NCI-H748 treated with DMSO at 0.1 percent for 48 hours (cell line): ENCODE data around the gene UNC5A.

Experiments
- DNase-seq: peaks from one replicate; lab custom pipeline; 2025; lab: John Stamatoyannopoulos, UW

UNC5A gene

DNA sequence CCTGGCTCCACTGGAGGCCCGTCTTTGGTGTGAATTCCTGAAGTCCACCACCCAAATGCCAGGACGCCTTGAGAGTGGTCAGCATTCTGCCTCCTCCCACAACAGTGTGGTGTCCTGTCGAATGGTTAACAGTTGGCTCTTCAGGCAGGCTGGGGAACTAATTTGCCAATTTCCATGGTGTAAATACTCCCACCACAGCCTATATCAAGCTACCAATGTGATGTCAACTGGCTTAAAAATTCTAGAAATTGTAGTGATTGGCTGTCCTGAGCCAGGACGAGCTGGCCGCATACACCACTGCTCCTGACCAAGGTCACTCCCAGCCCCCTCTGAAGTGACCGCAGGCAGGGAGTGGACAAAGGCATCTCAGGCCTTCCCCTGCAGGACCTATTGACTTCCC, 11.1 kb downstream of the UNC5A start:
- no peak for DNase-seq

DNA sequence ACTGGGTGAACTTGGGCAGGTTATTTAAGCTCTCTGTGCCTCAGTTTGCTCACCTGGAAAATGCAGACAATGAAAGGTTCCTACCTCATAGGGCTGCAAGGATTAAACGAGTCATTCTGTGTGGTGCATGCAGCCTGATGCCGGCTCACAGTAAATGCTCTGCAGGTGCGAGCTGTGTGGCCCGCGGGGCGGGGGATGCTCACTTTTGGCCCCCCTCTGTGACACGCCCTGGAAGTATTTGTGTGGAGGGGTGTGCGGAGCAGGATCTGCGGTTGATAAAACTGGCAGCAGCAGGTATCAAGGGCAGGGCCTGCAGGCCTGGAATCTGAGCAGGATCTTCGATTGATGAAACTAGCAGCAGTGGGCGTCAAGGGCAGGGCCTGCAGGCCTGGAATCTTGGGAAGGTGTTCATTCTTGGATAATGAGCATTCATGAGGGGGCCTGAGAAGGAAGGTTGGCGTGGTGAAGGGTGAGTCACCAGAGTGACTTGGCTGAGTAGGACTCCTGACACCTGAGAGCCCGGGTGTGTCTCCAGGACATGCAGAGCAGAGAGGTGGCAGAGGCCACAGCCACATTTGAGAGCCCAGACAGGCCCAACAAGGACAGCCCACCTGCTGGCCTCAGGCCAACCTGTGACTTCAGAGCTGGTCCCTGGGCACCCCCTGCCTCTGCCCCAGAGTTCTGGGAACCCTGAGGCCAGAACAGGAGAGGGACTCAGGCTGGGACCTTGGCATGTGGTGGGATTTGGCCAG, 11.9 kb downstream of the UNC5A start:
- DNase-seq: no peak

- no peak for DNase-seq
Measured at GRCh38 chr5:176822793-176823481, 12.6 kb downstream of the UNC5A start.

DNA sequence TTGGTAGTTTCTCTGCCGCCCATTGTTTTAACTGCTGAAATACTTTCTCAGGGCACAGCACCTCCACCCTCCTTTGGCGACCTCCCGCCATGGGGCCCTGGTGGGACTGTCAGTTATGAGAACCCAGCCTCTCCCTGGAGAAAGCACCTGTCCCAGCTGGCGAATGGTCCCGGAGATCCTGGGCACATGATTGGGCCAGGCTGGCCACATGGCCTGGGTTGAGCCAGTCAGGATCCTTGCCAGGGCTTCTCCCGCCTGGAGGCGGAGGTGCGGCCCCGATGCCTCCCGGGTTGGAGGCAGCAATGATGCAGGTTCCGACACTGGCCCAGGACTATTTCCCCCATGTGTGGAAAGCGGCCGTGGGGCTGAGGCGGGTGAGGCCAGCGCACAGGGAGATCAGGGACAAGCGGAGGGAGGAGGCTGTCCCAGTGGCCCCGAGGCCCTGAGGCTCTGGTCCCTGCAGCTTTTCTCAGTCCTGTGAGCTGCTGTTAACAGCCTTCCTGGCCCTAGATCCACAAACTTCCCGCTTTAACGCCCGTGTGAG, 13.6 kb downstream of the UNC5A start:
- DNase-seq: no peak

DNA sequence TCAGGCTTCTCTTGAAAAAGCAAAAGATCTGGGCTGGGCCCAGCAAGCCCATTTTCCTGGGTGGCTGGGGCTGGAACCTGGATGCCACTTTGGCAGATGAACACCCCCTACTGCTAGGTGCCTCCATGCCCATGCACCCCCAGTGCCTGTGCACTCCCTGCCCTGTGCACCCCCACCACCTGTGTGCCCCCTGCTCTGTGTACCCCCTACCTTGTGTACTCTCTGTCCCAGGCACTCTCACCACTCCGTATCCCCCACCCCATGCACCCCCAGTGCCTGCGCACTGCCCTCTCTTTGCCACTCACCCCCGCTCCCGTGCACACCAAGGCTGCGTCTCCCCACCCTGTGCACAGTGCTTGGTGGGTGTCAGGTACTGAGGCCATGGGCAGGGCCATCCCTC, 14.2 kb downstream of the UNC5A start:
- DNase-seq: no peak

DNA sequence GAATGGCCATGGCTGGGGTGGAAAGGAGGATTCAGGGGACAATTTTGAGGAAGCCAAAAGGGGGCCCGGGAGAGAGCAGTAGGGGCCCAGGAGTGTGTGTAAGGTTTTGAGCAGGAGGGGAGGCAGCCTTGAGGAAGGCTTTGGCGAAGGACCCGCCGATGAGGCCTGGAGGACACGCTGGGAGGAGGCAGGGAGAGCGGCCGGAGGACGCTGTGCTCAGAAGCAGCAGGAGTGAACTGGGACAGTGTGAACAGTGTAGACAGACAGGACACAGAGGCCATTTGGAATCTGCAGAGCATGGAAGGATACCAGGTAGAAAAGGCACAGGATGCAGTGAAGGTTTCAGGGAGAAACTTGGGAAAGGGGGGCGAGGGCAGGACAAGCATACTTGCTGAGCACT, 14.9 kb downstream of the UNC5A start:
- no peak for DNase-seq

GRCh38 chr5:176825957-176826356, 15.6 kb downstream of the UNC5A start:
- no peak for DNase-seq

DNA sequence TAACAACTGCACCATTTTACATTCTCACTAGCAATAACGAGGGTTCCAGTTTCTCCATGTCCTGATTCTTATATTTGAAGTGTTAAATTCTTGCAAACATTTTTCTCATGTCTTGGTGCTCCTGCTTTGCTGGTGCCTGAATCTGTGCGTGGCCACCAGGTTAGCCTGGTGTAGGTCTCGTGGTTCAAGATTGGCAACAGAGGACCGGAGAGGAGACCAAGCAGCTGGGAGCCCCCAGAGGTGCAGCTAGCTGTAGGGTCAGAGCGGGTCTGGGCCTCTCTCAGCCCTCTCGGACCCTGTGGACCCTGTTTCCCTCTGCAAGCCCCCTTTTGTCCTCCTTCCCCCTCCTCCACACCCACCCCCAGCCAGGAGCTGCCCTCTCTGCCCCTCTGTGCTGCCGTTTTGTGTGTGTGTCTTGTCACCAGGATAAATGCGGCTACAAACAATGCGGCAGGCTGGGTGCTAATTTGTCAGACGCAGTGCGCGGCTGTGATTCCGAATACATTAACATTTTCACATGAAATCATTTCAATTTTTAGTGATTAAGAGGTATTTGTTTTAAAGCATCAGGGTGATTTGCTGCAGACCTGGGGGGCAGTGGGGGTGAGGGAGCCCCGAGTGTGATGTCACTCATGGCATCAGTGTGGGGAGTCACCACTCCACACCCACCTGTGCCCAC, 17.5 kb downstream of the UNC5A start:
- no peak for DNase-seq

DNA sequence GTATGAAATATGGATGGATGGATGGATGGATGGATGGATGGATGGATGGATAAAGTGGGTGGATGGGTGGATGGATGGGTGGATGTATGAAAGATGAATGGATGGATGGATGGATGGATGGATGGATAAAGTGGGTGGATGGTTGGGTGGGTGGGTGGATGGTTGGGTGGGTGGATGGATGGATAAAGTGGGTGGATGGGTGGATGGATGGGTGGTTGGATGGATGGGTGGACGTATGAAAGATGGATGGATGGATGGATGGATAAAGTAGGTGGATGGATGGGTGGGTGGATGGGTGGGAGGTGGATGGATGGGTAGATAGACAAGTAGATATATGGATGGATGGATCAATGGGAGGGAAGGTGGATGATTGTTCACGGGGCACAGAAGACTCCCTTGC, 19.0 kb downstream of the UNC5A start:
- DNase-seq: no peak

- no peak for DNase-seq
Measured at GRCh38 chr5:176830422-176830994, 20.1 kb downstream of the UNC5A start.

GRCh38 chr5:176830995-176831423, 20.6 kb downstream of the UNC5A start:
- no peak for DNase-seq

- DNase-seq: no peak
Measured at GRCh38 chr5:176831425-176831824, 21.1 kb downstream of the UNC5A start.

DNA sequence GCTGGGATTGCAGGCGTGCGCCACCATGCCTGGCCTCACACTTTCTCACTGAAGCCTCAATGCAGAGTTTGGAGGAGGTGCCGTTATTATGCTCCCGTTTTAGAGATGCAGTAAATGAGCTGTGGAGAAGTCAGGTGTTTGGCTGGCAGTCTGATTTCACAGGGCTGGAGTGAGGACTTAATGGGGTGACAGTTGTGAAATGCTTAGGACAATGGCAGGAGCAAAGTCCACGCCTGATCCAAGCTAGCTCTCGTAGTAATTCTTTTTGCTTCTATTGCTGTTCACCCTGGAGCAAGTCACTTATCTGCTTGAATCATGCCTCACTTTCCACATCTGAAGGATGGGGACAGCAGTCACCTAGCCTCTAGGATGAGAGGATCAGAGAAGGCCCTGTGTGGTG, 21.8 kb downstream of the UNC5A start:
- no peak for DNase-seq

DNA sequence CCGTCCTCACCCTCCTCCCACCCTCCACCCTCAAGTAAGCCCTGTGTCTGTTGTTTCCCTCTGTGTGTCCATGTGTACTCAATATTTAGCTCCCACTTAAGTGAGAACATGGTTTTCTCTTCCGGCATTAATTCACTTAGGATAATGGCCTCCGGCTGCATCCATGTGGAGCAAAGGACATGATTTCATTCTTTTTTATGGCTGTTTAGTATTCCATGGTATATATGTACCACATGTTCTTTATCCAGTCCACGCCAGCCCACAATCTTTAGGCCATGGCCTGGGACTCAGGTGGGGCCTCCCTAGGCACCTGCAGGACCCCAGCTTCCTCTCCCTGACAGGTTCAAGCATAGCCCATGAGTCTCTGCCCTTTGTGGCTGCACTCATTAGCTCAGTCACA, 22.9 kb downstream of the UNC5A start:
- DNase-seq: no peak

GRCh38 chr5:176835918-176836317, 25.6 kb downstream of the UNC5A start:
- no peak for DNase-seq

DNA sequence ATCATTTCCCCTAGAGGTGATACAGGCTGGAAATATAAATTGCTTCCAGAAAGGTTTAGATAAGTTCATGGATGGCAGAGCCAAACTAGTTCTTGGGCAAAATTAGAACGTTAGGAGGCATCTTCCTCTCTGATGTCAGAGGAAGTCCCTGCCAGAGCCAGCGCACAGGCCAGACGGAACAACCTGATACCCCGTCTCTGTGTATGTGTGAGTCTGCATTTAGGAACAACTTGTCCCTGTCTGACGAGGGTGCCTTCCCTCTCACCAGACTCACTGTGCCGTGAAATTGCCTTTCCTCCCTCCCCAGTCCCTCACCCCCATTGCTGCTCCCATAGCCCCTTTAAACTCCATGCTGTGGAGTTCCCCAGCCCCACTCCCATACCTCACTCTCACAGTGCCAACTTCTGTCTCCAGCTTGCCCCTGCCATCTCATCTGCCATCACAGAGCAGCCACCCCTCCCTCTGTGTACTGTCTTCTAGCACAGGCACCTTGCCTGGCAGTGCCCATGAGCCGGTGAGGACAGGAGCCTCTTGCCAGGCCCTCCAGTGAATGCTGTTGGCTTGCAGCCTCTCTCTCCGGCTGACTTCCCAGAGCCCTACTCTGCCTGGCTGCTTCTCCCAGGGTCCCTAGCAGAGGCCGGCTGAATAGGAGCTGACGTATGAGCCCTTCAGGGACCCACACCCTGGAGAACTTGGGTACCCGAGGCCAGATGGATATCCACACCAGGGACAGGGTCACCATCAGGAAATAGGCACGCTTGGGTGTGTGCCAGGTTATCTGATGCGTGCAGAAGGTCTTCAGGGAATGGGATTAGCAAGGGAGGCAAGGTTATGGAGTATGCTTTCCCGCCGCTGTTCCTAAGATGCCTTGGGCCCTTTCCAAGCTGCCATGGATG, 26.7 kb downstream of the UNC5A start:
- DNase-seq: no peak

DNA sequence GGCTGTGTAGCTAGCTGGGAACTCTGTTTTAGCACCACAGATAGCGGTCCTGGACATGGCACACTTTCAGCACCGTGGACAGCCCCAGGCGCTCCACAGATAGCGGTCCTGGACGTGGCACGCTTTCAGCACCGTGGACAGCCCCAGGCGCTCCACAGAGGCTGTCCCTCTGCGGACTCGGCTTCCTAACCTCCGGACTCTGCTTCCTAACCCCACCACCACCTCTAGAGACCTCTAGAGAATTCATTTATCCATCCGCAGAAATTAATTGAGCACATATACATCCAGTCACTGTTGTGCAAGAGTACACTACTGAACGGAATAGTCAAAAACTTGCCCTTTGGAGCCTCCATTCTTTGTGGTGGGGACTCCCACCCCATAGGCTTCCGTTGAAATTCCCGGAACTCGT, 27.4 kb downstream of the UNC5A start:
- no peak for DNase-seq

DNA sequence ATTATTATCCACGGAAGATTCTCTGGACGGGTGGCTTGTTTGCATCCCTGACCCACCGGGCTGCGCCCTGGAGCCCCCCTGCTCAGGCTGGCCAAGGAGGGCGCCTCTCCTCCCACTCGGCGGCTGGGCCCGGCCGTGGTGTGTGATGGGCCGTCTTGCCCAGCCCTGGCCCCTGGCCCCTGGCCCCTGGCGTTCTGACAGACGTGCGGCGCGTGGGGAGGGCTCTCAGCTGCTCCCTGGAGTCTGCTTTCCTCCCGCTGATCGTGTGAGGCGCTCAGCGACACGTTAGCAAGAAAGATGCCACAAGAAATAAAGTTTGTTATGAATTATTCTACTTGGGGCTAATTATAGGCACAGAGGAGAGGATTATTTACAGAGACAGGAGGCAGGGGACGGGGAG, 33.3 kb downstream of the UNC5A start:
- no peak for DNase-seq

DNA sequence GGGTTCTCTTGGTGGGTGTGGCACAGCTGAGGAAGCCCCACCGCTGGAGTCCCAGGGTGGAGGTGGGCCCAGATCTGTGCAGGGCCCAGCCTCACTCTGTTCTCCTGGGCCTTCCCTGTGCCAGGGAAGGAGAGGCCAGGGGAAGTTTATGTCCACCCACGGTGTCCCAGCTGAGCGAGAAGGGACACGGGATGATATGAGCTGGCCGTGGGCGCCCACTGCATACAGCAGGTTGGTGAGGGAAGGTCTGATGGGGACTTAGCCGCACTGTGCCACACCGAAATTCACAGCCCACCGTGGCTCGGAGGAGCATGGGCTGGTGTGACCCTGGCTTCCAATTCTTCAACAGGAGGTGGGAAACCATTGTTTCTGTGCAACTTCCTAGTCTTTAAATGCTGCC, 33.9 kb downstream of the UNC5A start:
- DNase-seq: no peak

DNA sequence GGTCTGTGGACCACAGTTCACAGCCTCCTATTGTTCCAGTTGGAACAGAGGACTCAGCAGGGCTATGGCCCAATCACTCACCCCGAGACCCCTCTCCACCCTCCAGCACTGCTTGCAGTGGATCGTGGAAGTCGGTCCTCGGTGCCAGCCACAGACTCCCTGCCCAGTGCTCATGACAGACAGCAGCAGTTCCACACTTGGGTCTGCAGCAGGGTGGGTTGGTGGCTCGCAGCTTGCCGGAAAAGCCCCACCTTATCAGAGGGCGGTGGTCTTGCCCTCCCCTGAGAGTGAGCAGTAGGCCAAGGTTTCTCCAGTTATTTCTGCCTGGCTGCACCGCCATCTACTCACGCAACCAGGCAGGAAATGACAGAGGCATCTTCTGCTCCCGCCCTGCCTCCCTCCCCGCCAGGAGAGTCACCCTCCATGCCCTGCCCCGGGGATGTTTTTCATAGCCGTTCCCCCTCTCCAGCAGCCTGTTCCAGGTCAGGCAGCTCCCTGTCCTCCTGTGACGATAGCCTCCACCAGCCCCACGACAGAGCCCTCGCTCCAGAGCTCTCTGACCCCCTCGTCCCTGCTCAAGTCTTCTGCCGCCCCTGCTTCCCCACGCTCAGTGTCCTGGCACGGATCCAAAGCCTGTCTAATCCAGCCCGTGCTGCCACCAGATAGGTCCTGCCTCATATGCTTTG, 34.5 kb downstream of the UNC5A start:
- no peak for DNase-seq

GRCh38 chr5:176845392-176845713, 35.0 kb downstream of the UNC5A start:
- DNase-seq: no peak
